HCT116 (cell line): Measurements from ENCODE around the gene RPL13. TPM values are rescaled to one million over a fixed set of nuclear protein-coding genes. Genes with fewer than 3 reads are reported as not detected.

Source experiments
- ATAC-seq: fragments of 200-7000 bp; cut with Tn5 transposase; 2 replicates; pipeline ENCODE4 v1.9.1; 2020; ENCODE audit warnings: mild to moderate bottlenecking, moderate library complexity
- BruUV-seq: library from RNA; stranded (reverse); fragments of 400-500 nt; replicated peaks from 2 replicates; lab custom pipeline; 2021; lab: Mats Ljungman, UMichigan
- CTCF ChIA-PET: fragments of 300-600 bp; sonication (Branson Sonifier 250); formaldehyde crosslinking; loops from one replicate; lab custom pipeline; 2021; ENCODE audit warnings: antibody characterized with exemption; lab: Charles Lee
- POLR2A ChIA-PET: fragments of 300-600, 350-600 bp; sonication (Branson Sonifier 250); formaldehyde crosslinking; loops from one replicate; lab custom pipeline; 2021; ENCODE audit warnings: antibody characterized with exemption; lab: Charles Lee
- RAD21 ChIA-PET, 2 experiments: fragments of 300-600 bp; sonication (Branson Sonifier 250); formaldehyde crosslinking; loops; one replicate each; lab custom pipeline; 2023; ENCODE audit warnings: low total read pairs in 2 of 2; ENCODE audit not compliant: uncharacterized antibody in 2 of 2, unreplicated experiment in 2 of 2, low non-redundant PET in 1 of 2; lab: Charles Lee
- DNase-seq: peaks from one replicate; pipeline ENCODE4 v3.0.0-alpha.2; 2010; ENCODE audit warnings: low read depth, low spot score
- H2AFZ ChIP-seq: fragments of 200-600 bp; shearing (Covaris generic), sonication (generic); 2 replicates; pipeline ENCODE4 v1.6.1; 2017; ENCODE audit warnings: low read depth, mixed run types, mixed read lengths, antibody characterized with exemption, low read length; ENCODE audit not compliant: poor library complexity, severe bottlenecking
- H3K27ac ChIP-seq: 2 replicates; pipeline ENCODE4 v1.5.1; 2012; ENCODE audit warnings: low read depth, low read length
- H3K27me3 ChIP-seq: fragments of 200-600 bp; sonication (generic); 2 replicates; pipeline ENCODE4 v1.6.1; 2016; ENCODE audit warnings: mixed run types, low read length, mixed read lengths; ENCODE audit not compliant: insufficient read depth
- H3K36me3 ChIP-seq, 2 experiments: fragments of 200-500 bp in 1 of 2; fragments of 200-600 bp in 1 of 2; sonication (Bioruptor generic) in 1 of 2; sonication (generic) in 1 of 2; 2 replicates each; pipeline versions ENCODE4 v1.5.1 to v1.6.1; 2014 to 2016; ENCODE audit warnings: low read length in 2 of 2, inconsistent platforms in 1 of 2, mixed read lengths in 1 of 2, mixed run types in 1 of 2; ENCODE audit not compliant: insufficient read depth in 2 of 2, control insufficient read depth in 1 of 2
- H3K4me1 ChIP-seq, 2 experiments: fragments of 200-600 bp in 1 of 2; sonication (generic) in 1 of 2; 2 replicates each; pipeline versions ENCODE4 v1.5.1 to v1.6.1; 2012 to 2017; ENCODE audit warnings: low read length in 2 of 2, inconsistent platforms in 1 of 2, mild to moderate bottlenecking in 1 of 2, mixed read lengths in 1 of 2, mixed run types in 1 of 2, moderate library complexity in 1 of 2; ENCODE audit not compliant: insufficient read depth in 2 of 2, control insufficient read depth in 1 of 2
- H3K4me2 ChIP-seq: fragments of 200-600 bp; sonication (generic); 2 replicates; pipeline ENCODE4 v1.6.1; 2017; ENCODE audit warnings: mixed run types, low read length, mixed read lengths
- H3K4me3 ChIP-seq, 2 experiments: fragments of 200-600 bp in 1 of 2; sonication (generic) in 1 of 2; replicated peaks in 1 of 2; 2 replicates each; pipeline ENCODE4 v1.5.1; 2011 to 2016; ENCODE audit warnings: low read length in 2 of 2, control low read depth in 1 of 2, low read depth in 1 of 2, mild to moderate bottlenecking in 1 of 2, mixed read lengths in 1 of 2, mixed run types in 1 of 2
- H3K79me2 ChIP-seq: fragments of 200-600 bp; sonication (generic); 2 replicates; pipeline ENCODE4 v1.6.1; 2017; ENCODE audit warnings: mild to moderate bottlenecking, mixed run types, low read length, moderate library complexity, mixed read lengths; ENCODE audit not compliant: insufficient read depth
- H3K9ac ChIP-seq: fragments of 200-600 bp; sonication (generic); 2 replicates; pipeline ENCODE4 v1.6.1; 2016; ENCODE audit warnings: low read length, mixed read lengths
- H3K9me2 ChIP-seq: fragments of 200-600 bp; sonication (generic), shearing (Covaris generic); 2 replicates; pipeline ENCODE4 v1.6.1; 2017; ENCODE audit warnings: mixed run types, mild to moderate bottlenecking, moderate library complexity; ENCODE audit not compliant: insufficient read depth
- H3K9me3 ChIP-seq, 2 experiments: fragments of 200-500 bp in 1 of 2; fragments of 200-600 bp in 1 of 2; sonication (Bioruptor generic) in 1 of 2; sonication (generic) in 1 of 2; 2 replicates each; pipeline ENCODE4 v1.6.1; 2014 to 2017; ENCODE audit warnings: low read length in 2 of 2, mixed read lengths in 2 of 2, inconsistent platforms in 1 of 2, low read depth in 1 of 2, mild to moderate bottlenecking in 1 of 2, mixed run types in 1 of 2, moderate library complexity in 1 of 2; ENCODE audit not compliant: control insufficient read depth in 1 of 2, insufficient read depth in 1 of 2
- H4K20me1 ChIP-seq: fragments of 200-600 bp; sonication (generic), shearing (Covaris generic); 2 replicates; pipeline ENCODE4 v1.6.1; 2017; ENCODE audit warnings: mixed run types, mild to moderate bottlenecking, moderate library complexity; ENCODE audit not compliant: insufficient read depth
- ATF3 ChIP-seq: IDR thresholded peaks from 2 replicates; pipeline ENCODE4 v1.6.1; 2012
- CEBPB ChIP-seq: IDR thresholded peaks from 2 replicates; pipeline ENCODE4 v1.6.1; 2012; ENCODE audit warnings: low read depth
- ELF1 ChIP-seq: IDR thresholded peaks from 2 replicates; pipeline ENCODE4 v1.6.1; 2012; ENCODE audit warnings: low read depth, borderline replicate concordance
- FOSL1 ChIP-seq: IDR thresholded peaks from 2 replicates; pipeline ENCODE4 v1.6.1; 2012; ENCODE audit warnings: low read depth
- POLR2A ChIP-seq: IDR thresholded peaks from 2 replicates; pipeline ENCODE4 v1.7.0; 2011; ENCODE audit warnings: borderline replicate concordance; ENCODE audit not compliant: insufficient read depth, insufficient read length; ENCODE audit errors: extremely low read depth
- YY1 ChIP-seq: IDR thresholded peaks from 2 replicates; pipeline ENCODE4 v1.6.1; 2011; ENCODE audit warnings: low read length, low read depth, moderate library complexity, mild to moderate bottlenecking; ENCODE audit not compliant: insufficient replicate concordance; ENCODE audit errors: extremely low read depth
- intact Hi-C: fragments of 100-400 bp; cut with micrococcal nuclease; formaldehyde crosslinking; loops from 2 replicates; pipeline ENCODE4 v1.10.0; 2022
- total RNA-seq: library from RNA; stranded (reverse); gene quantifications from one replicate; pipeline ENCODE4 v1.2.1, GENCODE V29; 2021; ENCODE audit not compliant: unreplicated experiment
- TF ChIP-seq, protein P1 (sequence below): IDR thresholded peaks from 2 replicates; pipeline ENCODE4 v1.6.1; 2012; ENCODE audit warnings: low read depth
- TF ChIP-seq, protein P2 (sequence below): IDR thresholded peaks from 2 replicates; pipeline ENCODE4 v1.6.1; 2011; ENCODE audit warnings: mild to moderate bottlenecking, low read length, moderate library complexity; ENCODE audit not compliant: insufficient replicate concordance; ENCODE audit errors: extremely low read depth

The RPL13 gene
- total RNA-seq, 1 experiment from 2014 or later, result 4,404 TPM

DNA sequence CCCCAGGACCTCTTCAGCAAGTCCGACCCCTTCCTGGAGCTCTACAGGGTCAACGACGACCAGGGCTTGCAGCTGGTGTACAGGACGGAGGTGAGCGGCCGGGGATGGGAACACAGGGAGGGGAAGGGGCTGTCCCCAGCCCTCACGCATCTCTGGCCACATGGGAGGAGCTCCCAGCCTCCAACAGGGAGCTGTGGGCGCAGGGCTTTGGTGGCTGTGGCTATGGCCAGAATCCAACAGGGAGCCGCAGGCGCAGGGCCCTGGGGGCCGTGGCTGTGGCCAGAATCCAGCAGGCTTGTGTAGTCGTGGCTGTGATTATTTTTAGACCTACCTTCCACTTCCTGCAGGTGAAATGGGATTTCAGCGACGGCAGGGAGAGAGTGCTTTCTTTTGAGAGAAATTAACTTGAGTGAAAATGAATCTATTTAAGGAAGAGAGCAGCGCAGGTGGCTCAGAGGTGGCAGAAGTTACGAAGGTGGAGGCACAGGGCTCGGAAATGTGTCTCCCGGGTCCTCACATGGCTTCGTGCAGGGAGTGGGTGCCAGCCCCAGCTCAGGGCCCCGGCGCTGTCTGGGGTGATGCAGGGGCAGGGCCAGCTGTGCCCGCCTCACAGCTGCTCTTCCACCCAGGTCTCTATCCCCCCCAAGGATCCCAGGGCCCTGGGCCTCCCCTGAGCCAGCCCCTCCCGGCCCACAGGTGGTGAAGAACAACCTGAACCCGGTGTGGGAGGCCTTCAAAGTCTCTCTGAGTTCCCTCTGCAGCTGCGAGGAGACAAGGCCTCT, 24.5 kb downstream of the RPL13 start:
- peaks cover 13 to 38% of the 10 kb centered on the region in 2 experiments for H3K4me1 ChIP-seq
- no peak for TF ChIP-seq YY1
- TF ChIP-seq, all 23 proteins: peak for 0
- Histone ChIP-seq H3K79me2 (peaks cover 29% of the 10 kb centered on the region), H3K9ac (no peak overlapping the region), H3K4me3 (no peak overlapping the region), H3K27me3 (no peaks in the 10 kb centered on the region), H3K9me2 (no peaks in the 10 kb centered on the region), H4K20me1 (no peaks in the 10 kb centered on the region; the same call in 1 of the 2 replicates), H3K36me3 (peaks cover 20 to 78% of the 10 kb centered on the region in 2 experiments), H3K27ac (peak overlapping the region; percentile 18; the same call in 1 of the 2 replicates), H2AFZ (no peak overlapping the region), H3K4me2 (no peak overlapping the region), H3K9me3 (no peaks in the 10 kb centered on the region; a peak in 1 of 4 replicates)
- intact Hi-C loops, result no loop called here
- no peak for ATAC-seq
- ChIA-PET RAD21 (no interaction called here), CTCF (interaction anchor here (1.3 kb wide), 1 partner anchor 57 kb away, joined by 3 read pairs; no protein-coding TSS in a partner anchor), POLR2A (no interaction called here)
- BruUV-seq, result no TSS peak
- no peak for DNase-seq

GRCh38 chr16:89586218-89586617, 25.7 kb downstream of the RPL13 start:
- RAD21 ChIA-PET, result no interaction called here
- CTCF ChIA-PET, result no interaction called here
- H3K79me2 ChIP-seq, result peaks cover 29% of the 10 kb centered on the region
- no peaks in the 10 kb centered on the region; a peak in 1 of 4 replicates for H3K9me3 ChIP-seq
- H3K27ac ChIP-seq, result peak overlapping the region; percentile 50; the same call in 1 of the 2 replicates
- POLR2A ChIA-PET, result no interaction called here
- H3K4me3 ChIP-seq, result no peak overlapping the region
- H3K36me3 ChIP-seq, result peaks cover 20 to 69% of the 10 kb centered on the region in 2 experiments
- ATAC-seq (no peak), DNase-seq (no peak)
- H3K27me3 ChIP-seq, result no peaks in the 10 kb centered on the region
- H3K9me2 ChIP-seq, result no peaks in the 10 kb centered on the region
- H3K9ac ChIP-seq, result no peak overlapping the region
- BruUV-seq, result no TSS peak
- no peak overlapping the region for H3K4me2 ChIP-seq
- no peak overlapping the region for H2AFZ ChIP-seq
- intact Hi-C loops, result no loop called here
- TF ChIP-seq, protein P1, sequence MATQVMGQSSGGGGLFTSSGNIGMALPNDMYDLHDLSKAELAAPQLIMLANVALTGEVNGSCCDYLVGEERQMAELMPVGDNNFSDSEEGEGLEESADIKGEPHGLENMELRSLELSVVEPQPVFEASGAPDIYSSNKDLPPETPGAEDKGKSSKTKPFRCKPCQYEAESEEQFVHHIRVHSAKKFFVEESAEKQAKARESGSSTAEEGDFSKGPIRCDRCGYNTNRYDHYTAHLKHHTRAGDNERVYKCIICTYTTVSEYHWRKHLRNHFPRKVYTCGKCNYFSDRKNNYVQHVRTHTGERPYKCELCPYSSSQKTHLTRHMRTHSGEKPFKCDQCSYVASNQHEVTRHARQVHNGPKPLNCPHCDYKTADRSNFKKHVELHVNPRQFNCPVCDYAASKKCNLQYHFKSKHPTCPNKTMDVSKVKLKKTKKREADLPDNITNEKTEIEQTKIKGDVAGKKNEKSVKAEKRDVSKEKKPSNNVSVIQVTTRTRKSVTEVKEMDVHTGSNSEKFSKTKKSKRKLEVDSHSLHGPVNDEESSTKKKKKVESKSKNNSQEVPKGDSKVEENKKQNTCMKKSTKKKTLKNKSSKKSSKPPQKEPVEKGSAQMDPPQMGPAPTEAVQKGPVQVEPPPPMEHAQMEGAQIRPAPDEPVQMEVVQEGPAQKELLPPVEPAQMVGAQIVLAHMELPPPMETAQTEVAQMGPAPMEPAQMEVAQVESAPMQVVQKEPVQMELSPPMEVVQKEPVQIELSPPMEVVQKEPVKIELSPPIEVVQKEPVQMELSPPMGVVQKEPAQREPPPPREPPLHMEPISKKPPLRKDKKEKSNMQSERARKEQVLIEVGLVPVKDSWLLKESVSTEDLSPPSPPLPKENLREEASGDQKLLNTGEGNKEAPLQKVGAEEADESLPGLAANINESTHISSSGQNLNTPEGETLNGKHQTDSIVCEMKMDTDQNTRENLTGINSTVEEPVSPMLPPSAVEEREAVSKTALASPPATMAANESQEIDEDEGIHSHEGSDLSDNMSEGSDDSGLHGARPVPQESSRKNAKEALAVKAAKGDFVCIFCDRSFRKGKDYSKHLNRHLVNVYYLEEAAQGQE, result no peak
- TF ChIP-seq, protein P2, sequence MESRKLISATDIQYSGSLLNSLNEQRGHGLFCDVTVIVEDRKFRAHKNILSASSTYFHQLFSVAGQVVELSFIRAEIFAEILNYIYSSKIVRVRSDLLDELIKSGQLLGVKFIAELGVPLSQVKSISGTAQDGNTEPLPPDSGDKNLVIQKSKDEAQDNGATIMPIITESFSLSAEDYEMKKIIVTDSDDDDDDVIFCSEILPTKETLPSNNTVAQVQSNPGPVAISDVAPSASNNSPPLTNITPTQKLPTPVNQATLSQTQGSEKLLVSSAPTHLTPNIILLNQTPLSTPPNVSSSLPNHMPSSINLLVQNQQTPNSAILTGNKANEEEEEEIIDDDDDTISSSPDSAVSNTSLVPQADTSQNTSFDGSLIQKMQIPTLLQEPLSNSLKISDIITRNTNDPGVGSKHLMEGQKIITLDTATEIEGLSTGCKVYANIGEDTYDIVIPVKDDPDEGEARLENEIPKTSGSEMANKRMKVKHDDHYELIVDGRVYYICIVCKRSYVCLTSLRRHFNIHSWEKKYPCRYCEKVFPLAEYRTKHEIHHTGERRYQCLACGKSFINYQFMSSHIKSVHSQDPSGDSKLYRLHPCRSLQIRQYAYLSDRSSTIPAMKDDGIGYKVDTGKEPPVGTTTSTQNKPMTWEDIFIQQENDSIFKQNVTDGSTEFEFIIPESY, result no peak
- TF ChIP-seq ELF1, result no peak
- TF ChIP-seq FOSL1, result no peak
- TF ChIP-seq POLR2A, result no peak
- TF ChIP-seq CEBPB, result no peak
- no peak for TF ChIP-seq ATF3
- H3K4me1 ChIP-seq, result peaks cover 10 to 31% of the 10 kb centered on the region in 2 experiments
- no peaks in the 10 kb centered on the region; the same call in 1 of the 2 replicates for H4K20me1 ChIP-seq
